HepG2 (cell line): ENCODE measurements around the gene SLFN11. TPM values are rescaled to one million over a fixed set of nuclear protein-coding genes. Genes with fewer than 3 reads are reported as not detected.

Experiments
- ATAC-seq: fragments of 200-7000 bp; cut with Tn5 transposase; 3 replicates; pipeline ENCODE4 v1.9.1; 2020; ENCODE audit warnings: mild to moderate bottlenecking, moderate library complexity
- BruUV-seq: library from RNA; stranded (reverse); fragments of 400-500 nt; replicated peaks from 2 replicates; lab custom pipeline; 2021; lab: Mats Ljungman, UMichigan
- CTCF ChIA-PET: fragments of 300-600 bp; formaldehyde crosslinking; extraction: SDS; loops from one replicate; lab custom pipeline; 2021; ENCODE audit warnings: low total read pairs, inconsistent platforms, low intra/inter-chr PET ratio; lab: Yijun Ruan, JAX
- POLR2A ChIA-PET: fragments of 350-600 bp; sonication (Branson Sonifier 250); formaldehyde crosslinking; loops from one replicate; lab custom pipeline; 2020; ENCODE audit warnings: antibody characterized with exemption, inconsistent platforms; lab: Yijun Ruan, JAX
- DNase-seq: peaks from one replicate; pipeline ENCODE4 v3.0.0-alpha.2; 2015; ENCODE audit warnings: low spot score
- FAIRE-seq: peaks from 3 replicates; lab custom pipeline; 2011; peaks lifted over from hg19 to GRCh38; lab: Jason Lieb, UNC
- H2AFZ ChIP-seq: one replicate; pipeline ENCODE4 v1.6.1; 2011; ENCODE audit warnings: low read length, inconsistent platforms
- H3K27ac ChIP-seq: fragments of 300-600 bp; 3 replicates; pipeline ENCODE4 v1.8.0; 2011; ENCODE audit warnings: mixed run types, mild to moderate bottlenecking, mixed read lengths, low read length, inconsistent platforms; ENCODE audit not compliant: insufficient read depth; ENCODE audit errors: extremely low read length
- H3K27me3 ChIP-seq, 2 experiments: fragments of 200-600 bp in 1 of 2; 2 replicates in 1 of 2; 3 replicates in 1 of 2; pipeline versions ENCODE4 v1.6.0 to v1.8.0; 2011; ENCODE audit warnings: low read length in 2 of 2, mild to moderate bottlenecking in 2 of 2, moderate library complexity in 2 of 2, inconsistent platforms in 1 of 2; ENCODE audit not compliant: insufficient read depth in 2 of 2, control insufficient read depth in 1 of 2
- H3K36me3 ChIP-seq, 2 experiments: fragments of 200-600 bp in 1 of 2; replicated peaks in 1 of 2; 2 replicates in 1 of 2; 3 replicates in 1 of 2; pipeline versions ENCODE4 v1.5.1 to v1.8.0; 2011; ENCODE audit warnings: low read length in 2 of 2, inconsistent platforms in 1 of 2; ENCODE audit not compliant: insufficient read depth in 2 of 2, control insufficient read depth in 1 of 2
- H3K4me1 ChIP-seq: 2 replicates; pipeline ENCODE4 v1.5.1; 2012; ENCODE audit warnings: low read length, inconsistent platforms; ENCODE audit not compliant: insufficient read depth
- H3K4me2 ChIP-seq: 2 replicates; pipeline ENCODE4 v1.6.0; 2011; ENCODE audit warnings: low read depth, low read length, inconsistent platforms
- H3K4me3 ChIP-seq, 3 experiments: fragments of 200-600 bp in 1 of 3; sonication (generic), shearing (Covaris generic) in 1 of 3; replicated peaks in 1 of 3; 2 replicates each; pipeline ENCODE4 v1.5.1; 2011 to 2016; ENCODE audit warnings: low read length in 3 of 3, inconsistent platforms in 2 of 3, low read depth in 2 of 3, mild to moderate bottlenecking in 2 of 3, control low read depth in 1 of 3, mixed read lengths in 1 of 3; ENCODE audit not compliant: insufficient read depth in 1 of 3
- H3K79me2 ChIP-seq: one replicate; pipeline ENCODE4 v1.6.1; 2011; ENCODE audit warnings: low read length, inconsistent platforms; ENCODE audit not compliant: insufficient read depth
- H3K9ac ChIP-seq: 2 replicates; pipeline ENCODE4 v1.6.0; 2011; ENCODE audit warnings: mild to moderate bottlenecking, low read depth, low read length, inconsistent platforms; ENCODE audit not compliant: insufficient read depth
- H3K9me3 ChIP-seq: 2 replicates; pipeline ENCODE4 v1.5.1; 2012; ENCODE audit warnings: mild to moderate bottlenecking, low read length
- H4K20me1 ChIP-seq: 2 replicates; pipeline ENCODE4 v1.6.0; 2011; ENCODE audit warnings: inconsistent platforms, mild to moderate bottlenecking, low read length, moderate library complexity; ENCODE audit not compliant: insufficient read depth
- AKAP8 ChIP-seq: sonication (generic); formaldehyde crosslinking; IDR thresholded peaks from 2 replicates; pipeline ENCODE4 v1.5.1; 2020; ENCODE audit warnings: mild to moderate bottlenecking, missing genetic modification reagents
- ARID2 ChIP-seq: sonication (generic); formaldehyde crosslinking; IDR thresholded peaks from 2 replicates; pipeline ENCODE4 v1.8.1; 2022; ENCODE audit warnings: mild to moderate bottlenecking, missing genetic modification reagents, borderline replicate concordance
- ARNTL ChIP-seq: sonication (generic); formaldehyde crosslinking; IDR thresholded peaks from 2 replicates; pipeline ENCODE4 v1.4.0; 2020; ENCODE audit warnings: mild to moderate bottlenecking, missing genetic modification reagents
- ELF3 ChIP-seq: IDR thresholded peaks from 2 replicates; pipeline ENCODE4 v1.6.1; 2016; ENCODE audit warnings: missing genetic modification reagents, missing compliant biosample characterization
- HNRNPK ChIP-seq: fragments of 200-400 bp; formaldehyde crosslinking; IDR thresholded peaks from 2 replicates; pipeline ENCODE4 v1.6.1; 2018; ENCODE audit warnings: low read length, low read depth, moderate library complexity, mild to moderate bottlenecking; ENCODE audit not compliant: poor library complexity, severe bottlenecking
- JUNB ChIP-seq: sonication (generic); formaldehyde crosslinking; IDR thresholded peaks from 2 replicates; pipeline ENCODE4 v1.8.0; 2022; ENCODE audit warnings: missing genetic modification reagents, mild to moderate bottlenecking, borderline replicate concordance
- NR1H2 ChIP-seq: sonication (generic); formaldehyde crosslinking; IDR thresholded peaks from 2 replicates; pipeline ENCODE4 v1.8.1; 2022; ENCODE audit warnings: low read depth, missing genetic modification reagents, borderline replicate concordance
- PITX1 ChIP-seq: sonication (generic); formaldehyde crosslinking; IDR thresholded peaks from 2 replicates; pipeline ENCODE4 v1.5.1; 2020; ENCODE audit warnings: mild to moderate bottlenecking, missing genetic modification reagents
- SAP130 ChIP-seq: IDR thresholded peaks from 2 replicates; pipeline ENCODE4 v1.6.1; 2016; ENCODE audit warnings: low read depth
- TBX3 ChIP-seq: fragments of 450-650 bp; IDR thresholded peaks from 2 replicates; pipeline ENCODE4 v1.6.1; 2017; ENCODE audit warnings: antibody characterized with exemption, mild to moderate bottlenecking, inconsistent platforms, borderline replicate concordance
- TMF1 ChIP-seq: sonication (generic); formaldehyde crosslinking; IDR thresholded peaks from 2 replicates; pipeline ENCODE4 v1.8.1; 2022; ENCODE audit warnings: low read depth, missing genetic modification reagents
- XBP1 ChIP-seq: sonication (generic); formaldehyde crosslinking; IDR thresholded peaks from 2 replicates; pipeline ENCODE4 v1.5.0; 2020; ENCODE audit warnings: missing genetic modification reagents
- ZNF3 ChIP-seq: IDR thresholded peaks from 2 replicates; pipeline ENCODE4 v1.7.0; 2017; ENCODE audit warnings: inconsistent platforms
- ZNF430 ChIP-seq: sonication (generic); formaldehyde crosslinking; IDR thresholded peaks from 2 replicates; pipeline ENCODE4 v1.9.0; 2021; ENCODE audit warnings: mild to moderate bottlenecking, missing genetic modification reagents
- ZNF614 ChIP-seq: IDR thresholded peaks from 2 replicates; pipeline ENCODE4 v1.6.1; 2018; ENCODE audit warnings: missing biosample characterization, missing genetic modification reagents, inconsistent platforms, borderline replicate concordance
- ZNF7 ChIP-seq: IDR thresholded peaks from 2 replicates; pipeline ENCODE4 v1.6.1; 2016; ENCODE audit warnings: missing biosample characterization, missing genetic modification reagents
- ZNF713 ChIP-seq: sonication (generic); formaldehyde crosslinking; IDR thresholded peaks from 2 replicates; pipeline ENCODE4 v1.4.0; 2020; ENCODE audit warnings: mild to moderate bottlenecking, missing genetic modification reagents
- ZSCAN21 ChIP-seq: sonication (generic); formaldehyde crosslinking; IDR thresholded peaks from 2 replicates; pipeline ENCODE4 v1.8.0; 2022; ENCODE audit warnings: mild to moderate bottlenecking, missing genetic modification reagents, moderate library complexity, borderline replicate concordance
- in situ Hi-C: cut with HindIII; loops from 2 replicates; pipeline ENCODE4 v1.10.0; 2017; ENCODE audit warnings: low pct_unique_long_range_greater_than_20kb; ENCODE audit not compliant: extremely low pct_ligation_motif_present
- intact Hi-C: fragments of 100-400 bp; cut with micrococcal nuclease; formaldehyde crosslinking; loops from one replicate; pipeline ENCODE4 v1.10.0; 2022; ENCODE audit not compliant: unreplicated experiment
- polyA plus RNA-seq, 8 experiments: library from polyadenylated mRNA; depleted of rRNA in 3 of 8; stranded (reverse) in 7 of 8; unstranded in 1 of 8; fragments of >200 nt; fragmentation: Illumina TruSeq in 4 of 8; extraction: Trizol in 4 of 8; gene quantifications; 2 replicates each; pipeline versions ENCODE4 v1.2.1 to v1.2.3, GENCODE V29; 2011 to 2016; ENCODE audit warnings: low read depth in 4 of 8, missing spikeins in 1 of 8, mixed read lengths in 1 of 8; ENCODE audit not compliant: insufficient read depth in 1 of 8
- total RNA-seq, 5 experiments: library from RNA; depleted of rRNA; stranded (reverse); fragments of >200 nt; fragmentation: Illumina TruSeq; extraction: Trizol; gene quantifications; 2 replicates each; pipeline ENCODE4 v1.2.3, GENCODE V29; 2016; ENCODE audit warnings: low read depth in 1 of 5
- TF ChIP-seq, protein P1 (sequence below): IDR thresholded peaks from 2 replicates; pipeline ENCODE4 v1.6.1; 2012; ENCODE audit warnings: low read depth, low read length, improper control_type of control experiment
- TF ChIP-seq, protein P2 (sequence below): sonication (generic); formaldehyde crosslinking; IDR thresholded peaks from 2 replicates; pipeline ENCODE4 v1.5.0; 2020; ENCODE audit warnings: missing genetic modification reagents
- TF ChIP-seq, protein P3 (sequence below): sonication (generic); formaldehyde crosslinking; IDR thresholded peaks from 2 replicates; pipeline ENCODE4 v1.8.1; 2022; ENCODE audit warnings: mild to moderate bottlenecking, missing genetic modification reagents

Gene SLFN11
- total and polyA plus RNA-seq, 2 of the 13 experiments (the other 11 are each of a cell fraction or from before 2014, with no cell fraction given): not detected

DNA sequence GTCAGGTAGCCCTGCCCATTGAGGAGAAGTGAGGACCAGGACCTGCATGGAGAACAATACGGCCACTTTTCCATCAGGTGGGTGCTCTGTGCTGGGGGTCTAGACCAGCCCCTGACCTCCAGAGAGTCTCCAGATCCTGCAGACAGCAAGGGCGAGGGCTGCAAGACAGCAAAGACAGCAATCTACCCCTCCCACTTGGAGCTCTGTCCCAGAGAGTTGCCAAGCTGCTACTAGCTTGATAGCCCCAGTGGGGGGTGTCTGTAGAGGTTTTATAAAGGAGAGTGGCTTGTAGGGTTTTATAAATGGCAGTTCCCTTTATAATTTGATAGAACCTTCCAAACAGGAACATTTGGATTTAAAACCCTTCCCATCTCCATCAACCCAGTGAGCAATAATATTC is 16.7 kb upstream of the SLFN11 start (continued):
- TF ChIP-seq, protein P1, sequence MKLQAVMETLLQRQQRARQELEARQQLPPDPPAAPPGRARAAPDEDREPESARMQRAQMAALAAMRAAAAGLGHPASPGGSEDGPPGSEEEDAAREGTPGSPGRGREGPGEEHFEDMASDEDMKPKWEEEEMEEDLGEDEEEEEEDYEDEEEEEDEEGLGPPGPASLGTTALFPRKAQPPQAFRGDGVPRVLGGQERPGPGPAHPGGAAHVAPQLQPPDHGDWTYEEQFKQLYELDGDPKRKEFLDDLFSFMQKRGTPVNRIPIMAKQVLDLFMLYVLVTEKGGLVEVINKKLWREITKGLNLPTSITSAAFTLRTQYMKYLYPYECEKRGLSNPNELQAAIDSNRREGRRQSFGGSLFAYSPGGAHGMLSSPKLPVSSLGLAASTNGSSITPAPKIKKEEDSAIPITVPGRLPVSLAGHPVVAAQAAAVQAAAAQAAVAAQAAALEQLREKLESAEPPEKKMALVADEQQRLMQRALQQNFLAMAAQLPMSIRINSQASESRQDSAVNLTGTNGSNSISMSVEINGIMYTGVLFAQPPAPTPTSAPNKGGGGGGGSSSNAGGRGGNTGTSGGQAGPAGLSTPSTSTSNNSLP: no peak
- TF ChIP-seq PITX1 (CRISPR knock-in tag) (no peak), ARNTL (CRISPR knock-in tag) (no peak), HNRNPK (no peak), ZSCAN21 (CRISPR knock-in tag) (no peak), ZNF430 (no peak), TBX3 (no peak), ZNF3 (no peak)
- TF ChIP-seq, protein P2, sequence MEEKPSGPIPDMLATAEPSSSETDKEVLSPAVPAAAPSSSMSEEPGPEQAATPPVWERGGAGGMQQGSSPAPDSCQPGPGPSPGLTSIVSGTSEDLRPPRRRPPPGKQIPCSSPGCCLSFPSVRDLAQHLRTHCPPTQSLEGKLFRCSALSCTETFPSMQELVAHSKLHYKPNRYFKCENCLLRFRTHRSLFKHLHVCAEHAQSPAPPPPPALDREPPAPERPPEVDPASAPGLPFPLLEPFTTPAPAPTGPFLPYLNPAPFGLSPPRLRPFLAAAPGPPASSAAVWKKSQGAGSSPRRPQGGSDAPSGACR (CRISPR knock-in tag): no peak
- TF ChIP-seq, all 625 proteins: peak for 0

DNA sequence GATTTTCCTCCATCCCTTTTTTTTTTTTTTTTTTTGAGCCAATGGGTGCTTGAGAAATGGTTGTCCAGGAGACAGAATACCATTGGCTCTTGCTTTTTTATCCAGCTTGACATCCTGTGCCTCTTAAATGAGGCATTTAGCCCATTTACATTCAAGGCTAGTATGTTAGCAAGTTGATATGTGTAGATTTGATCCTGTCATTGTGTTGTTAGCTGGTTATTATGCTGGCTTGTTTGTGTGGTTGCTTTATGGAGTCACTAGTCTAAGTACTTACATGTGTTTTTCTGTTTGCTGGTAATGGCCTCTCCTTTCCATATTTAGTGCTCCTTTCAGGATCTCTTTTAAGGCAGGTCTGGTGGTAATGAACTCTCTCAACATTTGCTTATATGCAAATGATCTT is 14.1 kb upstream of the SLFN11 start:
- DNase-seq (no peak), FAIRE-seq (no peak), ATAC-seq (no peak)
- in situ Hi-C loops (no loop called here), intact Hi-C loops (no loop called here)
- Histone ChIP-seq H2AFZ (no peak overlapping the region), H3K36me3 (no peaks in the 10 kb centered on the region), H3K9me3 (no peaks in the 10 kb centered on the region), H3K9ac (no peak overlapping the region), H3K79me2 (no peaks in the 10 kb centered on the region), H4K20me1 (no peaks in the 10 kb centered on the region), H3K4me2 (no peak overlapping the region), H3K27me3 (no peaks in the 10 kb centered on the region; a peak in 1 of 5 replicates), H3K27ac (no peak overlapping the region), H3K4me1 (no peaks in the 10 kb centered on the region), H3K4me3 (no peak overlapping the region)
- CTCF ChIA-PET: no interaction called here
- TF ChIP-seq, protein P3, sequence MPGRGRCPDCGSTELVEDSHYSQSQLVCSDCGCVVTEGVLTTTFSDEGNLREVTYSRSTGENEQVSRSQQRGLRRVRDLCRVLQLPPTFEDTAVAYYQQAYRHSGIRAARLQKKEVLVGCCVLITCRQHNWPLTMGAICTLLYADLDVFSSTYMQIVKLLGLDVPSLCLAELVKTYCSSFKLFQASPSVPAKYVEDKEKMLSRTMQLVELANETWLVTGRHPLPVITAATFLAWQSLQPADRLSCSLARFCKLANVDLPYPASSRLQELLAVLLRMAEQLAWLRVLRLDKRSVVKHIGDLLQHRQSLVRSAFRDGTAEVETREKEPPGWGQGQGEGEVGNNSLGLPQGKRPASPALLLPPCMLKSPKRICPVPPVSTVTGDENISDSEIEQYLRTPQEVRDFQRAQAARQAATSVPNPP (CRISPR knock-in tag): no peak
- TF ChIP-seq XBP1 (no peak), ELF3 (CRISPR knock-in tag) (no peak), AKAP8 (CRISPR knock-in tag) (no peak), NR1H2 (no peak), ZNF614 (no peak), JUNB (CRISPR knock-in tag) (no peak), ZNF7 (CRISPR knock-in tag) (no peak), TMF1 (CRISPR knock-in tag) (no peak), SAP130 (CRISPR knock-in tag) (no peak), ZNF713 (CRISPR knock-in tag) (no peak), ARID2 (CRISPR knock-in tag) (no peak)
- POLR2A ChIA-PET: no interaction called here
- no TSS peak for BruUV-seq
